Retinal pigment epithelial cell (primary cell): ENCODE results near the gene RGL1.

Experiments
- DNase-seq: peaks from one replicate; pipeline ENCODE4 v3.0.0-alpha.2; 2010; ENCODE audit warnings: low read depth
- H3K4me3 ChIP-seq: 2 replicates; pipeline ENCODE4 v1.5.1; 2011; ENCODE audit warnings: mild to moderate bottlenecking, low read length, control low read depth, moderate library complexity
- TF ChIP-seq, protein P1 (sequence below): conservative IDR thresholded peaks from 2 replicates; pipeline ENCODE4 v1.5.1; 2011; ENCODE audit warnings: low read depth, low read length, control low read depth, inconsistent platforms

RGL1 gene

GRCh38 chr1:183810756-183811544 is 6.0 kb downstream of the RGL1 start:
- DNase-seq = no peak

GRCh38 chr1:183812128-183812527 is 7.2 kb downstream of the RGL1 start:
- TF ChIP-seq, protein P1, sequence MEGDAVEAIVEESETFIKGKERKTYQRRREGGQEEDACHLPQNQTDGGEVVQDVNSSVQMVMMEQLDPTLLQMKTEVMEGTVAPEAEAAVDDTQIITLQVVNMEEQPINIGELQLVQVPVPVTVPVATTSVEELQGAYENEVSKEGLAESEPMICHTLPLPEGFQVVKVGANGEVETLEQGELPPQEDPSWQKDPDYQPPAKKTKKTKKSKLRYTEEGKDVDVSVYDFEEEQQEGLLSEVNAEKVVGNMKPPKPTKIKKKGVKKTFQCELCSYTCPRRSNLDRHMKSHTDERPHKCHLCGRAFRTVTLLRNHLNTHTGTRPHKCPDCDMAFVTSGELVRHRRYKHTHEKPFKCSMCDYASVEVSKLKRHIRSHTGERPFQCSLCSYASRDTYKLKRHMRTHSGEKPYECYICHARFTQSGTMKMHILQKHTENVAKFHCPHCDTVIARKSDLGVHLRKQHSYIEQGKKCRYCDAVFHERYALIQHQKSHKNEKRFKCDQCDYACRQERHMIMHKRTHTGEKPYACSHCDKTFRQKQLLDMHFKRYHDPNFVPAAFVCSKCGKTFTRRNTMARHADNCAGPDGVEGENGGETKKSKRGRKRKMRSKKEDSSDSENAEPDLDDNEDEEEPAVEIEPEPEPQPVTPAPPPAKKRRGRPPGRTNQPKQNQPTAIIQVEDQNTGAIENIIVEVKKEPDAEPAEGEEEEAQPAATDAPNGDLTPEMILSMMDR = no peak
- no peak for DNase-seq
- no peak overlapping the region for H3K4me3 ChIP-seq

More at GRCh38 chr1:183810756-183811544, 6.0 kb downstream of the RGL1 start:
- TF ChIP-seq, protein P1 = no peak
- no peak overlapping the region for H3K4me3 ChIP-seq

- TF ChIP-seq, protein P1 = no peak
- no peak for DNase-seq
- no peak overlapping the region for H3K4me3 ChIP-seq
These were observed 8.0 kb downstream of the RGL1 start for GRCh38 chr1:183812686-183813569.

GRCh38 chr1:183814121-183814681 is 9.3 kb downstream of the RGL1 start:
- TF ChIP-seq, protein P1 = no peak
- H3K4me3 ChIP-seq = no peak overlapping the region
- no peak for DNase-seq

DNA sequence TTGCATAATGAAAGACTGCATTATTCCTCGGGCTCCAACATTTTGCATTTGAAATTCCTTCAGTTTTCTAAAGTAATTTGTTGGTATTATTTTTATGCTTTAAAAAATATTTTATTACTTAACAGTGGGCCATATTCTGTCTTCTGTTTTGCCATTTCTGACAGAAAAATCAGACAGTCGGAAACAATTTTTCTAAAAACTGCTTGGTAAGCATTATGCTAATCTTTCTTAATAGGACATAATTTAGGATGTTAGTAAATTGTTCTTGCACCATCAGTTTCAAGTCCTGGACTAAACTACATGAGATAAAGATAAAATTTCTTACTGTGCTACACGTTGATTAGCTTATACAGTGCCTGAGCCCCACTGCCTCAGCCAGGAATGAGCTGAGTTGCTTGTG is 11.2 kb downstream of the RGL1 start:
- DNase-seq = no peak
- TF ChIP-seq, protein P1 = no peak
- no peak overlapping the region for H3K4me3 ChIP-seq

DNA sequence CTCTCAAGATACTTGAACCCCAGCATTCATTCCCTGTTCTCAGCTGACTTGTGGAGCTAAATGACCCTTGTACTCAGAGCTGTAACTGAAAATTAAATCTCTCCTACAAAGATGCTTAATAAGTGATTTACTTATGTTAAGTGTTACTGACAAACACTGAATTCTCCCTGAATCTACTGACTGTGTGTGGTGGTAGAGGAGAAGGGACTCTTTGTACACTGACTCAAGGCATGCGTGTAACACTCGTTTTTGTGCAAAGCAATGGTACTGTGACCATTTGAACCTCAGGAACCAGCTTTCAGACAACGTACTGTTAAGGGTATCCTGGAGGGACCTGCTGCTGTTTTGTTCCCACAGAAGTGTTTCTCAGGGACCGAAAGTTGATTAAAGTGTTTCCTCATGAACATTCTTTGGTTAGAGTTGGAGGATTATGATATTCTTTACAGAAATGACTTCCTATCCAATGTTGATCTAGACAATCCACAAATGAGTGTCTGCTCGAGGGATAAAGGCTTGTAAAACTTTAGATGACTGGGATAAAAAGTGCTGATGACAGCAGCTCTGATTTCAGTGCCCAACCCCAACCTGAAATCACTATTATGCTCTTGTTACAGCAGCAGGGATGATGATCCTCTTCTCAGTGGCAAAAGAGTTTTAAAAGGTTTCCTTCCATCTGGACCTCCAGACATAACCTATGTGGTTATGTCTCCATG is 12.8 kb downstream of the RGL1 start:
- TF ChIP-seq, protein P1 = no peak
- H3K4me3 ChIP-seq = no peak overlapping the region
- DNase-seq = no peak
